Umbilical cord (tissue), 2 donors: ENCODE data around the gene SLC16A14. TPM values are rescaled to one million over a fixed set of nuclear protein-coding genes. Genes with fewer than 3 reads are reported as not detected.

ENCODE experiments used
- DNase-seq: peaks from one replicate; pipeline ENCODE4 v3.0.0-alpha.2; 2015; ENCODE audit warnings: low spot score
- total RNA-seq: library from RNA; depleted of rRNA; stranded (reverse); fragments of >200 nt; gene quantifications from one replicate; pipeline ENCODE4 v1.2.3, GENCODE V29; 2014; ENCODE audit warnings: low replicate concordance; ENCODE audit not compliant: insufficient read depth

The SLC16A14 gene
- total RNA-seq, 1 donor from 2014 or later, result 1.7 TPM

- no peak for DNase-seq
Measured at GRCh38 chr2:230043025-230043424, 25.7 kb downstream of the SLC16A14 start.

- no peak for DNase-seq
Measured at GRCh38 chr2:230042195-230042594, 26.5 kb downstream of the SLC16A14 start.

- DNase-seq, result no peak
Measured at GRCh38 chr2:230023313-230023712, 45.4 kb downstream of the SLC16A14 start.

DNA sequence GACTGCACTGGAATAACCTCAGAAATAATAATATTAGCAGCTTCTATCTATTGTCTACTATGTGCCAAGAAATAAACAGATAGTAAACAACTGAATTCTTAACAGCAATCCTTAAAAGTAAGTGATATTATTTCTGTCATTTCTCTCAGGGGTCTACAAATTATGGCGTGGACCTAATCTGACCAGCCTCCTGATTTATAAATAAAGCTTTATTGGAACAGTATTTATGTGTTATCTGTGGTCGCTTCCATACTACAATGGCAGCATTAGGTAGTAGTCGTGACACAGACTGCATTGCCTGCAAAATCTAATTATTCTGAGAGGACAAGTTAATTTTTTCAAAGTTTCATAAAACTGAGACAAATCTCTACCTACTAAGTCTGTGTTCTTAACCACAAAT lies 49.0 kb downstream of the SLC16A14 start:
- DNase-seq, result no peak

GRCh38 chr2:230018153-230018552 lies 50.6 kb downstream of the SLC16A14 start:
- no peak for DNase-seq

- DNase-seq, result no peak
Measured at GRCh38 chr2:230016844-230017243, 51.9 kb downstream of the SLC16A14 start.

GRCh38 chr2:230012267-230012884 lies 56.3 kb downstream of the SLC16A14 start:
- no peak for DNase-seq

- no peak for DNase-seq
Measured at GRCh38 chr2:230011617-230012016, 57.1 kb downstream of the SLC16A14 start.

DNA sequence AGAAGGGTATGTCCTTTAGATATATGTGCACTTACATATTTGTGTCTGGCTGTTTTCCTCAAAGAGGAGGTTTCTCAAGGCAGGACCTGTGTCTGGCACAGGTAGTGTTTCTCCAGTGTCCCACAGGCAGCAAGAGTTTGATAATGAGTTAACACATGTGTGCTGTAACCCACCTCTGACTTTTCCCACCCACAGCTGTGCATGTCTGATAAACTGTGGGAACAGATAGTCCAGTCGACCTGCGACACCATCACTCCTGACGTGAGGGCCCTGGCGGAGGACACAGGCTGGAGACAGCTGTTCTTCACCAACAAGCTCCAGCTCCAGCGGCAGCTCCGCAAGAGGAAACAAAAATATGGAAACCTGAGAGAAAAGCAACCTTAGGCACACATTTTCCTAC lies 58.2 kb downstream of the SLC16A14 start:
- no peak for DNase-seq

DNA sequence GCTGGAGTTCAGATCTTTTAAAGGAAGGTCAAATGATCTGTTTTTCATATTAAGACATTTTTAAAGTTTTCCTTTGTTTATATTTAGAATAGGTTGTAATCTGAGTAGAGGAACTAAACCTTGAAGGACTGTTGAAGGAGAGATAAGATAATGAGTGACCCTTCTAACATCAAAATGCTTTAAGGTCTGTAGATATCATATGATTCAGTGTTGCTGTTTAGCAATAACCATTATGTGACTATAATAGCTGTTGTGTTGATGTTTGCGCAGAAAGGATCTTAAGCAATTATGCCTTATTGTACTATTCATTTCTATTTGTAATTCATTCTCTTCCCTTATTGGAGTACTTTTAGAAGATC lies 60.0 kb downstream of the SLC16A14 start:
- DNase-seq, result no peak

DNA sequence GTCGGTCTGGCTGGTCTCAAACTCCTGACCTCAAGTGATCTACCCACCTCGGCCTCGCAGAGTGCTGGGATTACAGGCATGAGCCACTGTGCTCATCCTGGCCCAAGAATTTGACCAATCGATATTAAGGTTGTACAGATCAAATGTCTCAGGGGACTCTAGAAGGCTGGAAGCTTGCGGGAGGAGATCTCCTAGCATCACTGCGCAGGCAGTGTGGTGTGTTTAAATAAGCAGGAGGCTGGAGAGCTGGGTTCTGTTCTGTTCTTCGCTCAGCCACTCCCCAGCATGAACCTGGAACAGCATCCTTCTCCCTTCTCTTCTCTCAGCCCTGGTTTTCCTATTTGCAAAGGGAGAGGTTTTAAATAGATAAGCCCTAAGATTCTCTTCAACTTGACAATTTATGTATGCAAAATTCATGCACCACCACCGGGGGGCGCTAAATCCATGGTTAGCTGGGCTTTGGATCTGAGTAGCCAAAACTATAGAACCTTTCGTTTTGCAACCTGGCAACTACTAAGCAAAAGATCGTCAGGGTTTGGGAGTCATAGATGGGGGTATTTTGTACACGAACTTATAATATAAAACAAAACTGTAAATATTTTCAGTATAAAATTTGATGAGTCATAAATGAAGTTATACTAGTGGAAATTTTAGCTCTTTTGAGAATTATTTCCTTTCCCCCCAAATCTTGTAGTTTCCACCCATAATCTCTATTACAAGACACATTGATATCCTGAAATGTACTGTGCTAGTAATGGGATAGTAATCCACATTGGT lies 60.6 kb downstream of the SLC16A14 start:
- DNase-seq, result peak; percentile 50

- DNase-seq, result no peak
Measured at GRCh38 chr2:230000118-230000841, 68.4 kb downstream of the SLC16A14 start.

DNA sequence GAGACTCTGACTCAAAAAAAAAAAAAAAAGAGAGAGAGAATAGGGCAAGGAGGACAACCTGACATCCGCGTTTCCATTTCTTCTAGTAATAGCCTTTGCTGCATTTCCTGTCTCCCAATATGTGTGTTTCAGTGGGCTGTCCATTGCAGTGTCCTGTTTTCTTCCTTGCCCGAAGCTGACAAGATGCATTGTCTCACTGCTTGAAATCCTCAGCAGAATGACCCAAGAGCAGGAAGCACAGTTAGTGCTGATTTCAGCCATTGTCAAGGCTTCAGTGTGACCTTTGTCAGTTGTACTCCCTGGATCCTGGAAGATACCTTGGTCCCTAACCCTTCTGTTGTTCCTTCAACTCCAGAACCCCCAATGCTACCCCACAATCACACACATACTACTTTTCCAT lies 71.2 kb downstream of the SLC16A14 start:
- no peak for DNase-seq

GRCh38 chr2:229996320-229996719 lies 72.4 kb downstream of the SLC16A14 start:
- no peak for DNase-seq

DNA sequence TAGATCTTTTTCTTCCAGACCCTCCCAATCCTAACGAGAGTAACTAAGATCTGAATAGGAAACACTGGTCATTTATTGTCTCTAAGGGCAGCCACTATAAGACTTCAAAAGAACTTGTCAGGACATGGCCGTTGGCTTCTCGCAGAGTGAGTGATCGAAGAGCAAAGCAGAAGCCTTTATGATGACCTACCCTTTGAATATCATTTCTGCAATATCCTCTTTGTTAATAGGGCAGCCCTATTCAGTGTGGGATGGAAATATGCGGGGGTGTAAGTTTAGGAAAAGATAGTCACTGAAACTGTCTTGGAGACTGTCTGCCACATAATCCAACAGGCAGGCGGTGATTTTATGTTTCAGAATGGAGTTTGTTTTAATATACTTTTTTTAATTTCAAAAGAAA lies 75.5 kb downstream of the SLC16A14 start:
- DNase-seq, result no peak

Other genes starting within 250 kb of the SLC16A14 start
- gene TRIP12, start 146.9 kb downstream of the SLC16A14 start, total RNA-seq, result 206 TPM
- 0.72 TPM for gene FBXO36, start 146.4 kb downstream of the SLC16A14 start, total RNA-seq
- gene SP110, start 151.1 kb upstream of the SLC16A14 start, total RNA-seq, result 25.8 TPM
- 8.2 TPM for gene SP140, start 156.8 kb upstream of the SLC16A14 start, total RNA-seq